Thyroid gland (tissue), 4 donors: ENCODE results near the gene ITGA11. TPM values are rescaled to one million over a fixed set of nuclear protein-coding genes. Genes with fewer than 3 reads are reported as not detected.

Experiments used
- DNase-seq, 2 donors: peaks; one replicate each; pipeline ENCODE4 v3.0.0-alpha.2; 2019
- H3K27ac ChIP-seq, 3 donors: fragments of 200-600 bp; sonication (generic); 1 replicate in 2 of 3; 2 replicates in 1 of 3; pipeline ENCODE4 v1.5.1; 2016 to 2019; ENCODE audit warnings: mild to moderate bottlenecking in 1 of 3, moderate library complexity in 1 of 3
- H3K27me3 ChIP-seq: fragments of 200-600 bp; sonication (generic); one replicate; pipeline ENCODE4 v1.5.1; 2019
- H3K36me3 ChIP-seq, 2 donors: fragments of 200-600 bp; sonication (generic); one replicate each; pipeline ENCODE4 v1.5.1; 2016 to 2019
- H3K4me1 ChIP-seq, 2 donors: fragments of 200-600 bp; sonication (generic); one replicate each; pipeline ENCODE4 v1.5.1; 2017 to 2019
- H3K4me3 ChIP-seq, 3 donors: fragments of 200-600 bp; sonication (generic); replicated peaks in 1 of 3; 1 replicate in 2 of 3; 2 replicates in 1 of 3; pipeline ENCODE4 v1.5.1; 2016; ENCODE audit warnings: mild to moderate bottlenecking in 1 of 3
- H3K9me3 ChIP-seq: fragments of 200-600 bp; sonication (generic); one replicate; pipeline ENCODE4 v1.5.1; 2017
- CTCF ChIP-seq, 6 experiments: fragments of 200-600 bp in 3 of 6; fragments of 450-650 bp in 3 of 6; sonication (generic) in 3 of 6; IDR thresholded peaks; one replicate each; pipeline ENCODE4 v1.5.1; 2016 to 2019; ENCODE audit warnings: antibody characterized with exemption in 6 of 6, mild to moderate bottlenecking in 2 of 6, inconsistent platforms in 1 of 6, moderate library complexity in 1 of 6
- POLR2A ChIP-seq, 2 donors: fragments of 450-650 bp; IDR thresholded peaks; one replicate each; pipeline ENCODE4 v1.6.1; 2017; ENCODE audit warnings: antibody characterized with exemption in 2 of 2, mild to moderate bottlenecking in 2 of 2, moderate library complexity in 1 of 2
- WGBS, 2 donors: methylation state at CpG; one replicate each; pipeline ENCODE4 v1.1.5; 2017; 5-methylcytosine and 5-hydroxymethylcytosine counted together
- intact Hi-C: fragments of 100-400 bp; cut with DNase I; formaldehyde crosslinking; loops from one replicate; pipeline ENCODE4 v1.15.1; 2023
- total RNA-seq, 4 donors: library from RNA; depleted of rRNA; stranded (reverse); fragments of >200 nt; gene quantifications; one replicate each; pipeline ENCODE4 v1.2.3, GENCODE V29; 2016

ITGA11 gene
- total RNA-seq, 4 donors from 2014 or later, result 3.0 to 6.1 (median 4.3) TPM

DNA sequence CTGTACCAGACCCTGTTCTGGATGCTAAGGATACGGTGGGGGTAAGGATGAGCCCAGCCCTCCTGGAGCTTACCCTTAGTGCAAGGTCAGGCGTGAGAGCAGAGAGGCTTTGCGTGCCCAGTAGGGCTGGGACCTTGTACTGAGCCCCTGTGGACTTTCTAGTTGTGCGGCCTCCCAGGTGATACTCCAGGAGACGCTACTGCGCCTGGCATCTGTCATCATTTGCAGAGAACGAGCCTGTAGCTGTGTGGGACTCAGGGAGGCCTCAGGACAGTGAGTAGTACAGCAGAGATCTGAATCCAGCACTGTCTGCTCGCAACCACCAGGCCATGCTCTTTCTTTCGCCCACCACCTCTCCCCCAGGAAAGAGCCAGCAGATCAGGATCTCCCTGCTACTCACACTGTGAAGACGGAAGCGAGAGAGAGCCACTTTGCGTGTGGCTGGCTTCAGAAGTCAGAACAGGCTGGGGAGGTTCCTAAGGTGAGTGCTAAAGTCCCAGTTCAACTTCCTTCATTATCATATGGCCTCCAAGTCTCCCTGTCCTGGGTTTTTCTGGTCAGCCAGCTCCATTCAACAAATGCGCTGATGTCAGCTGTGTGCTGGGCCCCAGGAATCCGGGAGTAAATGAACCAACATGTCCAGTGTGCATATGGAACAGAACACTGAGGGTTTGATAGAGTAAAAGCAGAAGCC is 38.2 kb upstream of the ITGA11 start:
- intact Hi-C loops, result no loop called here
- no peak overlapping the region for H3K27ac ChIP-seq

GRCh38 chr15:68469162-68470048 is 37.4 kb upstream of the ITGA11 start:
- Histone ChIP-seq H3K9me3 (no peaks in the 10 kb centered on the region), H3K36me3 (no peaks in the 10 kb centered on the region), H3K27ac (no peak overlapping the region), H3K27me3 (no peaks in the 10 kb centered on the region), H3K4me3 (no peak overlapping the region), H3K4me1 (peaks cover 3 to 4% of the 10 kb centered on the region in 2 donors)
- TF ChIP-seq POLR2A (IDR thresholded peaks at IDR 0.05) (no peak), CTCF (IDR thresholded peaks at IDR 0.05) (no peak)
- intact Hi-C loops, result no loop called here
- DNase-seq, result no peak
- 78 to 80% methylated on average over 6 of the region's 6 CpGs for WGBS, 2 donors

More for the DNA sequence above, 38.2 kb upstream of the ITGA11 start:
- H3K9me3 ChIP-seq, result no peaks in the 10 kb centered on the region
- DNase-seq, result no peak
- 84% methylated on average over 14 of the region's 14 CpGs for WGBS, 2 donors
- H3K4me1 ChIP-seq, result peaks cover 3 to 4% of the 10 kb centered on the region in 2 donors
- H3K4me3 ChIP-seq, result no peak overlapping the region
- no peak for TF ChIP-seq POLR2A (IDR thresholded peaks at IDR 0.05)
- TF ChIP-seq CTCF (IDR thresholded peaks at IDR 0.05), result no peak
- no peaks in the 10 kb centered on the region for H3K36me3 ChIP-seq
- H3K27me3 ChIP-seq, result no peaks in the 10 kb centered on the region

DNA sequence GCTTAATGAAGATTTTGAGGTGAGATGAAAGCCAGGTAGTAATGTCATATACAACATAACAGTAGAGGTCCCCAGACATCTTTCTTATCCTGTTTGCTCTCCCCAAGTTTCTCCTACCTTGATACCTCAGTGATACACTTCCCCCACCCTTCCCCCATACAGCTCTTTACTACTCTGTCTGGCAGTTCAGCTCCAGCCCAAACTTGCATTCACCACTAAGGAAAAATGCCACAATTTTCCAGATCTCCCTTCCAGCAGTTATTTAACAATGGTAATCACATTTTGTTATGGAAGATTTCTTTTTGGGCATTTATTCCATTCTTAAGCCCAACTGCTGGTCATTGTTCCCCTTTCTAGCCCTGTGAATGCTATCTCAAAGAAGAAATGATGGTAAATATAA is 34.9 kb upstream of the ITGA11 start:
- Histone ChIP-seq H3K36me3 (no peaks in the 10 kb centered on the region), H3K4me1 (peaks cover 3 to 4% of the 10 kb centered on the region in 2 donors), H3K9me3 (no peaks in the 10 kb centered on the region), H3K4me3 (no peak overlapping the region), H3K27ac (no peak overlapping the region), H3K27me3 (no peaks in the 10 kb centered on the region)
- intact Hi-C loops, result no loop called here
- no peak for TF ChIP-seq CTCF (IDR thresholded peaks at IDR 0.05)
- no peak for TF ChIP-seq POLR2A (IDR thresholded peaks at IDR 0.05)
- no peak for DNase-seq

DNA sequence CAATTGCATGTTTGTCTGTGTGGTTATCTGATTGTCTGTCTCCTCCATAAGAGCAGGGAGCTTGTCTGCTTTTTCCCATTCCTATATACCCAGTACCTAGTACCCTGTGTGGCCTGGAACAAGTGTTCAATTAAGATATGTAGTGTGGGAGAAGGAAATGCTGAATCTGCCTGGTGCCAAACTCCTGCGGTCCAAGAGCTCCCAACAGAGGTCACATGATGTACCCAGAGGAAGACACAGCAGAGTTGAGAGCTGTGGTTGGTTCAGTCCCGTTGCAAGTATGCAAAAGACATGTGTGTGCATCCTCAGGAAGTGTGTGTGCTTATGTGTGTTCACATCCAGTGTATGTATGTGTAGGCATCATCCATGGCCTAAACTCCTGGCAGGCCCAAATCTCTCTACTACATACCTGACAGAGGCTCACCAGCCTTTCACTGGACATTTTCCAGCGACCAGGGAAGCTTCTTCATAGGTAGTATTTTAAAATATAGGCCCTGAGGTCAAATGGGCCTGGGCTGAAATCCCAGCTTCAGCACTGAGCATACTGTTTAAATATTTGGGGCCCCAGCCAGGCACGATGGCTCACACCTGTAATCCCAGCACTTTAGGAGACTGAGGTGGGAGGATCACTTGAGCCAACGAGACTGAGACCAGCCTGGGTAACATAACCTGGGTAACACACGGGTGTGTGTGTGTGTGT is 34.0 kb upstream of the ITGA11 start:
- intact Hi-C loops, result no loop called here
- Histone ChIP-seq H3K4me3 (no peak overlapping the region), H3K4me1 (peaks cover 3 to 4% of the 10 kb centered on the region in 2 donors), H3K9me3 (no peaks in the 10 kb centered on the region), H3K27ac (no peak overlapping the region), H3K27me3 (no peaks in the 10 kb centered on the region), H3K36me3 (no peaks in the 10 kb centered on the region)
- 87 to 91% methylated on average over 6 of the region's 6 CpGs for WGBS, 2 donors
- TF ChIP-seq POLR2A (IDR thresholded peaks at IDR 0.05) (no peak), CTCF (IDR thresholded peaks at IDR 0.05) (no peak)
- no peak for DNase-seq
